Measurements from ENCODE around the gene MAIP1.

MAIP1 gene

DNA sequence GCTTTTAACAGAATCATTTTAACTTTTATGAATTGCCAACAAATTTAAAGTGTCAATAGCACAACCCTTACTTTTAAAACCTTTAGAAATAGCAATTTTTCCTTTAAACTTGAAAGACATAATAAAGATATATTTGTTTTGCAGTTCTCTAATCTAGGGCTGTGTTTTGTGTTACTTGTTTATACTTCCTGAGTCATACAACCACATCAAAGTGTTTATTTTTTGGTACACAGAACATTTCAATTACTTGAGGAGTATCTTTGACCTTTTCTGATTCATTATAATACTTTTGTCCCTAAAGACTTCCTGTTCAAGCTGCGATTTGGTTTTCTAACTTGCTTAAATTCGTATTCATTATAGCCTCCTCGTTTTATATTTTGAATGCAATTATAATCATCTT lies 21.9 kb upstream of the MAIP1 start:
- H3K4me3 ChIP-seq = no peak overlapping the region
- no peaks in the 10 kb centered on the region for H3K9me3 ChIP-seq (replicated peaks in 1 of 11)
- TF ChIP-seq Cebpa-rat (IDR thresholded peaks at IDR 0.05) = no peak
- H3K4me2 ChIP-seq = no peak overlapping the region
- H4K20me1 ChIP-seq = peaks cover 0 to 25% (median 7%) of the 10 kb centered on the region in 11 experiments; a peak in 9 of 22 replicates
- no peak overlapping the region for H3K9ac ChIP-seq
- H3K27ac ChIP-seq = no peak overlapping the region
- no peaks in the 10 kb centered on the region for H3K27me3 ChIP-seq
- H3K36me3 ChIP-seq = peaks cover 64 to 97% (median 76%) of the 10 kb centered on the region in 11 experiments
- H3K4me1 ChIP-seq = peaks cover 0 to 5% (median 0%) of the 10 kb centered on the region in 10 experiments; a peak in 2 of 20 replicates

DNA sequence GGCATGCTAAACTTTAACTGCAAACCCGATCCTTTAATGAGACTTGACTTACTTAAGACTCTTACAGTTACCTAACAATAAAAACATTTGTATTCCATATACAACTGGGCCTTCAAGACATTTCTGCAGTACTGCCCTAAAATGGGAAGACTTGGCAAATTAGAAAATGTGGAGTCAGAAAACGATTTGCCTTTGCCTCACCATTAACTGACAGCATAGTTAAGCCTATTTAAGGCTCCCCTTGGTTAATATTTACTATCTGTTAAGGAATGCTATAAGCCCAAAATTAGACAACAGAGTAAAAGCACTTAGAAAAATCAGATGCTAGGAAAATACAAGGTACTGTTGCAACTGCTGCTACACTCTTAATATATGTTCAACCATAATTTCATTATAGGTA lies 18.8 kb upstream of the MAIP1 start:
- Histone ChIP-seq H3K36me3 (peaks cover 50 to 94% (median 71%) of the 10 kb centered on the region in 11 experiments), H3K27me3 (no peaks in the 10 kb centered on the region)

DNA sequence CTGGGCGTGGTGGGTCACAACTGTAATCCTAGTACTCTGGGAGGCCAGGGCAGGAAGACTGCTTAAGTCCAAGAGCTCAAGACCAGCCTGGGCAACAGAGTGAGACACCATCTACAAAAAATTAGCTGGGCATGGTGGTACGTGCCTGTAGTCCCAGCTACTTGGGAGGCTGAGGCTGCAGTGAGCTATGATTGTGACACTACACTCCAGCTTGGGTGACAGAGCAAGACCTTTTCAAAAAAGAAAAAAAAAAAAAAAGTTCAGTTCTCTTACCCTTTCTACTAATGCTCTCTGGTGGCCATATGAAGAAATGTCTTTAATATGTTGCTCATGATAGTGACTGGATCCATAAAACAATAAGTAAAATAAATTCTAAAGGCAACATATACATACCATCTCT lies 15.0 kb upstream of the MAIP1 start:
- Histone ChIP-seq H3K9ac (no peak overlapping the region), H3K4me3 (no peak overlapping the region), H3K9me3 (replicated peaks in 1 of 11) (no peaks in the 10 kb centered on the region), H3K27ac (no peak overlapping the region), H3K36me3 (peaks cover 54 to 92% (median 77%) of the 10 kb centered on the region in 11 experiments), H3K27me3 (no peaks in the 10 kb centered on the region), H4K20me1 (peaks cover 0 to 39% (median 14%) of the 10 kb centered on the region in 11 experiments; a peak in 12 of 22 replicates), H3K4me2 (no peak overlapping the region), H3K4me1 (no peaks in the 10 kb centered on the region)
- TF ChIP-seq Cebpa-rat (IDR thresholded peaks at IDR 0.05) = no peak

More for the DNA sequence above, 18.8 kb upstream of the MAIP1 start:
- H3K4me2 ChIP-seq = no peak overlapping the region
- H4K20me1 ChIP-seq = peaks cover 0 to 37% (median 10%) of the 10 kb centered on the region in 11 experiments; a peak in 12 of 22 replicates
- no peak overlapping the region for H3K9ac ChIP-seq
- no peak overlapping the region for H3K4me3 ChIP-seq
- no peaks in the 10 kb centered on the region for H3K9me3 ChIP-seq (replicated peaks in 1 of 11)
- no peak for TF ChIP-seq Cebpa-rat (IDR thresholded peaks at IDR 0.05)
- no peak overlapping the region for H3K27ac ChIP-seq
- peaks cover 0 to 5% (median 0%) of the 10 kb centered on the region in 10 experiments; a peak in 2 of 20 replicates for H3K4me1 ChIP-seq

DNA sequence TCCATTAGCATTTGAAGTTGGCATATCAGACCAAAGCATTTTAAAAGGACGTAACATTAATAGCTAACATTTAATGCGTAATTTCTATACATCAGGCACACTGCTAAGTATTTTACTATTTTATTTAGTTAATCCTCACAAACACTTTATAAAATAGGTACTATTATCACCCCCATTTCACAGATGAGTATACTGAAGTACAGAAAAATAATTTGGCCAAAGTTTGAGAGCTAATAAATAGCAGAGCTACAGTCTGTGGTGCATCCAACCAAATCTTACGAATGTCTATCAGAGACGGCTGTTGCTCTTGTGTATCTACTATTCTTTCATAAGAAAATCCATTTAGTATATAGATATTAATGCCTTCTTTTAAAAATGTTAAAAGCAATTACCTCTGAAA lies 12.0 kb upstream of the MAIP1 start:
- H3K4me2 ChIP-seq = no peak overlapping the region
- H3K27ac ChIP-seq = no peak overlapping the region
- H4K20me1 ChIP-seq = peaks cover 0 to 50% (median 13%) of the 10 kb centered on the region in 11 experiments; a peak in 12 of 22 replicates
- H3K4me3 ChIP-seq = no peak overlapping the region
- peaks cover 0 to 14% (median 0%) of the 10 kb centered on the region in 10 experiments; a peak in 4 of 20 replicates for H3K4me1 ChIP-seq
- TF ChIP-seq Cebpa-rat (IDR thresholded peaks at IDR 0.05) = no peak
- no peaks in the 10 kb centered on the region for H3K9me3 ChIP-seq (replicated peaks in 1 of 11)
- H3K9ac ChIP-seq = no peak overlapping the region
- peaks cover 59 to 92% (median 81%) of the 10 kb centered on the region in 11 experiments for H3K36me3 ChIP-seq
- no peaks in the 10 kb centered on the region for H3K27me3 ChIP-seq

DNA sequence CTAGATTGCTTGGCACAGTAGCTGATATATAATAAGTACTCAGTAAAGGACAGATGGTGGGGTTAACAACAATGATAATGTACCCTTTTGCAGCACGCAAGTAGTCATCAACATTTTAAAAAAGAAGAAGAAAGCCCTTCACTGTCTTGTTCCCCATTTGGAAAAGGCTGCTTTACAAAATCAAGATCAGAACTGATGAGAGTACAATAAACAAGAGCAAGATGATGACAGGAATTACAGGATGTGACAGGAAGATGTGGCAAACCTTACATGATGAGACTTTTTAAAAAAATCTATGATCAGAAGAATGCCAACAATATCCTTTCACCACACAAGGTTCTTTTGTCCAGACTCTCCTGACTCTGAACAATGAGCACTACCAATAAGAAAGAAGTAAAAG lies 9.2 kb upstream of the MAIP1 start:
- Histone ChIP-seq H3K4me1 (peaks cover 0 to 14% (median 0%) of the 10 kb centered on the region in 10 experiments; a peak in 4 of 20 replicates), H3K9ac (no peak overlapping the region), H3K9me3 (replicated peaks in 1 of 11) (no peaks in the 10 kb centered on the region), H4K20me1 (peaks cover 0 to 59% (median 16%) of the 10 kb centered on the region in 11 experiments; a peak in 12 of 22 replicates), H3K27me3 (no peaks in the 10 kb centered on the region), H3K4me2 (peak overlapping the region in 1 of 11 experiments; percentile 21; a peak in 1 of 22 replicates), H3K27ac (0 out of 22 replicates have a peak overlapping the region, but pooled peaks of 1 of the 11 experiments have one; percentile 5), H3K4me3 (no peak overlapping the region), H3K36me3 (peaks cover 66 to 96% (median 88%) of the 10 kb centered on the region in 11 experiments)
- TF ChIP-seq Cebpa-rat (IDR thresholded peaks at IDR 0.05) = no peak

DNA sequence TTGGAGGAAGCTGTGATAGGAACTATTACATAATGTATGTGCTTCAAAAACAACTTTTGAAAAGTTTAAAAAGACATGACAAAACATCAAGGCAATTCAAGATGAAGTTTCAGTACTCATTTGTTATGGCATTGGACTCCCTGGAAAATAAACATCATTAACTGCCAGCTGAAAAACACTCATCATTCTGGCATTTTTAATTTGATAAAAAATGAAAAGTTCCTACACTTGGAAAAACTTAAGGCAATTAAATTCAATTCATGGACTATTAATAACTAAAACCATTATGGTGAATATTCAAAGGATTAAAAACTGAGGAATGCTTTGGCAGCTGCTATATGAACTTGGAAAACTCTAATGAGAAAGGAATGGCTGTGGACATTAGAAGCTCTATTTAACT lies 8.5 kb upstream of the MAIP1 start:
- peaks cover 66 to 93% (median 85%) of the 10 kb centered on the region in 11 experiments for H3K36me3 ChIP-seq
- no peaks in the 10 kb centered on the region for H3K9me3 ChIP-seq (replicated peaks in 1 of 11)
- no peaks in the 10 kb centered on the region for H3K27me3 ChIP-seq
- H3K27ac ChIP-seq = no peak overlapping the region
- peaks cover 0 to 53% (median 16%) of the 10 kb centered on the region in 11 experiments; a peak in 11 of 22 replicates for H4K20me1 ChIP-seq
- H3K4me1 ChIP-seq = peaks cover 0 to 14% (median 0%) of the 10 kb centered on the region in 10 experiments; a peak in 4 of 20 replicates
- H3K4me2 ChIP-seq = no peak overlapping the region
- no peak for TF ChIP-seq Cebpa-rat (IDR thresholded peaks at IDR 0.05)
- H3K9ac ChIP-seq = no peak overlapping the region
- H3K4me3 ChIP-seq = no peak overlapping the region

DNA sequence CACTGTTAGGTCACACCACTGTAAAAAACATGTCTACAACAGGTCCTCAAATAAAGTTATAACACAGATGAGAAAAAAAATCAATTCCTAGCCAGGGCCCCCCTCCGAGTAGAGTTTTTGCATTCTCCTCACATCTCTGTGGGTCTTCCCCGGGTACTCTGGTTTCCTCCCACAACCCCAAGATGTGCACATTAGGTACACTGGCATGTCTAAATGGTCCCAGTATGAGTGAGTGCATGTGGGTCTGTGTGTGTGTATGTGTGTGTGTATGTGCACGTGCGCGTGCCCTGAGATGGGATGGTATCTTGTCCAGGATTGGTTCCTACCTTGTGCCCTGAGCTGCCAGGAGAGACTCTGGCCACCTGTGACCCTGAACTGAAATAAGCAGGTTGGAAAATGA lies 5.0 kb upstream of the MAIP1 start:
- Histone ChIP-seq H3K27me3 (no peaks in the 10 kb centered on the region), H3K27ac (no peak overlapping the region), H3K4me1 (peaks cover 10 to 39% (median 17%) of the 10 kb centered on the region in 10 experiments), H3K9me3 (replicated peaks in 1 of 11) (no peaks in the 10 kb centered on the region), H4K20me1 (peaks cover 0 to 40% (median 11%) of the 10 kb centered on the region in 11 experiments; a peak in 11 of 22 replicates), H3K4me3 (no peak overlapping the region), H3K36me3 (peaks cover 45 to 70% (median 55%) of the 10 kb centered on the region in 11 experiments), H3K4me2 (no peak overlapping the region), H3K9ac (no peak overlapping the region)
- no peak for TF ChIP-seq Cebpa-rat (IDR thresholded peaks at IDR 0.05)

DNA sequence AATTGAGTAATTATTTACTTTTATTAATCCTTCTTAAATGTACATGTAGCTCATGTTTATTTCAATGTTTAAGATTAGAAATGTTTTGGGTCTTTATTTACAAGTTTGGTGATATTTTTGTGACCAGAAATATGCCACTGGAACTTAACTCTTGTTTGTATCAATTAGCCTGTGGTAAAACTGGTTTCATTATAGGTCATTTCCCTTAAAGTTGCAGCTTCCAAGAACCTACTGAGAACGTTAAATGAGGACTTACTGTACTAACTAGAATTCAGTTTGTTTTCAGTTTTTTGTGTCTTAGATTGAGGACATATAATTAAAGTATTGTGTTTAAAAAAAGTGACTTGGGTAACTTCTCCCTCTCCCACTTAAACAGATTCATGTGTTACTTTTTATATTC lies 4.4 kb upstream of the MAIP1 start:
- H3K9ac ChIP-seq = no peak overlapping the region
- no peak for TF ChIP-seq Cebpa-rat (IDR thresholded peaks at IDR 0.05)
- no peak overlapping the region for H3K4me2 ChIP-seq

DNA sequence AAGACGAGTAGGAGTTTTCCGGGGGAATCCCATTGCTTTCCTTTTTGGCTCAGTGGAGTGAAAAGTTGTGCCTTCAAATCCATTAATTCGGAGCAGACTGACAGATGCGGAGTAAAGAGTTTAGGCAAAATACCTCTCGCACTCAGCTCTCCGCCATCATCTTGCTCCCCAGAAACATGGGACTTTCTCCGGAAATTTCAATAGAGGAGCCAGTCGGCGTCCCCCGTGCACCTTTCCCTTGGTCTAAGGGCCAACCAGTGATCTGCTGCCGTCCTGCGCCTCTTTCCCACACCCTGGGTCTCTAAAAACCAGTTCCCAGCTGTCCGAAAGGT lies 409 bp upstream of the MAIP1 start:
- Histone ChIP-seq H3K9ac (peak overlapping the region; percentile 87 to 97 (median 94)), H3K4me3 (peak overlapping the region; percentile 81 to 97 (median 90)), H3K9me3 (replicated peaks in 1 of 11) (no peaks in the 10 kb centered on the region), H4K20me1 (peaks cover 0 to 46% (median 23%) of the 10 kb centered on the region in 11 experiments; a peak in 15 of 22 replicates), H3K4me2 (peak overlapping the region; percentile 90 to 99 (median 95)), H3K27me3 (no peaks in the 10 kb centered on the region), H3K36me3 (peaks cover 29 to 48% (median 34%) of the 10 kb centered on the region in 11 experiments; a peak in 21 of 22 replicates), H3K27ac (peak overlapping the region; percentile 86 to 99 (median 95)), H3K4me1 (peaks cover 31 to 47% (median 39%) of the 10 kb centered on the region in 10 experiments)
- no peak for TF ChIP-seq Cebpa-rat (IDR thresholded peaks at IDR 0.05)

More for the DNA sequence above, 4.4 kb upstream of the MAIP1 start:
- Histone ChIP-seq H3K27me3 (no peaks in the 10 kb centered on the region), H3K4me1 (peaks cover 10 to 36% (median 17%) of the 10 kb centered on the region in 10 experiments), H4K20me1 (peaks cover 0 to 34% (median 7%) of the 10 kb centered on the region in 11 experiments; a peak in 11 of 22 replicates), H3K27ac (no peak overlapping the region), H3K36me3 (peaks cover 39 to 64% (median 48%) of the 10 kb centered on the region in 11 experiments), H3K9me3 (replicated peaks in 1 of 11) (no peaks in the 10 kb centered on the region), H3K4me3 (no peak overlapping the region)

Data from BLaER1 treated with 17β-estradiol and CSF1 and Interleukin-3, amounts not matched to agents 10 nM and 100 nM (cell line).